GM18499 (cell line): ENCODE results near the gene PKN3.
"Not testable (repeated sequence)": the region's sequence is repeated elsewhere in the genome, so short reads cannot be mapped to it uniquely, and the experiment has no call there.

Experiments used
- ATAC-seq: cut with Tn5 transposase; IDR thresholded peaks from one replicate; pipeline ENCODE4 v1.9.1; 2021; ENCODE audit warnings: moderate number of reproducible peaks; ENCODE audit not compliant: insufficient read depth, unreplicated experiment

The PKN3 gene

GRCh38 chr9:128689820-128690683 lies 12.3 kb upstream of the PKN3 start:
- no peak for ATAC-seq

- no peak for ATAC-seq
These were observed 11.6 kb upstream of the PKN3 start for GRCh38 chr9:128690684-128691034.

GRCh38 chr9:128693738-128694137 lies 8.6 kb upstream of the PKN3 start:
- not testable (repeated sequence) for ATAC-seq

GRCh38 chr9:128694344-128694743 lies 8.0 kb upstream of the PKN3 start:
- no peak for ATAC-seq

GRCh38 chr9:128696923-128697707 lies 5.2 kb upstream of the PKN3 start:
- ATAC-seq: no peak

GRCh38 chr9:128699096-128699795 lies 3.1 kb upstream of the PKN3 start:
- not testable (repeated sequence) for ATAC-seq

GRCh38 chr9:128701227-128701854 lies 962 bp upstream of the PKN3 start:
- no peak for ATAC-seq

GRCh38 chr9:128702949-128703615 lies 779 bp downstream of the PKN3 start:
- ATAC-seq: no peak

GRCh38 chr9:128703616-128704355 lies 1.5 kb downstream of the PKN3 start:
- ATAC-seq: no peak

GRCh38 chr9:128704356-128704670 lies 2.0 kb downstream of the PKN3 start:
- no peak for ATAC-seq

- no peak for ATAC-seq
These were observed 3.0 kb downstream of the PKN3 start for GRCh38 chr9:128705051-128705965.

- no peak for ATAC-seq
These were observed 3.7 kb downstream of the PKN3 start for GRCh38 chr9:128706045-128706444.

- ATAC-seq: no peak
These were observed 4.5 kb downstream of the PKN3 start for GRCh38 chr9:128706671-128707381.

GRCh38 chr9:128707446-128707845 lies 5.1 kb downstream of the PKN3 start:
- ATAC-seq: no peak

GRCh38 chr9:128712451-128713410 lies 10.4 kb downstream of the PKN3 start:
- no peak for ATAC-seq

- ATAC-seq: no peak
These were observed 11.1 kb downstream of the PKN3 start for GRCh38 chr9:128713411-128713780.
